ENCODE data around the gene ZNF618. TPM values are rescaled to one million over a fixed set of nuclear protein-coding genes. Genes with fewer than 3 reads are reported as not detected.

Gene ZNF618
- total RNA-seq, 2 donors from 2014 or later = 0.04 TPM; not detected in 1

DNA sequence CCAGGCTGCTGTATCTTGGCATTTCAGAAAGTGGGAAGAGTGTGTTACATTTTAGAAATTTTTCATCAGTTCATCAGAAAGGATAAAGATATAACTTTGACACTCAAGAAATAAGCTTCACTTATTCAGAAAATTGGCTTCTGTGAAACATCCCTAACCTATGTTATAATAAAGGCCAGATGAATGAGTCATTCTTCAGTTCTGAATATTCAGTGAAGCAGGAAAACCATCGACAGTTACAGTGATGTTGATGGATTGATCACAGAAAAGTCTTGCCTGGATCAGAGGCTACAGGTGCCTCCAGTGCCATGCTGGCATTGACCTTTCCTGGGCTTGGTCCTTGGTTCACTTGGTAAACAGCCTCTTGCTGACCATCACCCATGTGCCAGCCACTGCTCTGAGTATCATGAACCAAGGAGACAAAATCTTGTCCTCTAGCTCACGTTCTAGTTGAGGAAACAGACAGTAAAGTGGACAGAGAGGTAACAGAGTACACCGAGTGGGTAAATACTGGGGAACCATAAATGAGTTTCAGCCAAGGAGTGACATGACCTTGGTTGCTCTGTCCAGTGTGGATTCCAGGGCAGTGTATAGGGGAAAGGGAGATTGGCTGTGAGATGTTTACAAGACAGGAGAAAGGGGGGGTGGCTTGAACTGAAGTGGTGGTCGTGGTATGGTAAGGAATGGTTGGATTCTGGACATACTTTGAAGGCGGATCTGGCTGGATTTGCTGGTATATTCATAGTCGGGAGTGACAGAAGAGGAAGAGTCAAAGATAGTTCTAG lies 103.4 kb downstream of the ZNF618 start:
- Mint-ChIP-seq H3K4me1 (no peaks in the 10 kb centered on the region), H3K36me3 (ENCODE audit: low read depth) (no peaks in the 10 kb centered on the region), H3K9me3 (no peaks in the 10 kb centered on the region), H3K4me3 (no peak overlapping the region), H3K27me3 (no peaks in the 10 kb centered on the region), H3K27ac (no peak overlapping the region)
- ATAC-seq (replicated peaks) = no peak

DNA sequence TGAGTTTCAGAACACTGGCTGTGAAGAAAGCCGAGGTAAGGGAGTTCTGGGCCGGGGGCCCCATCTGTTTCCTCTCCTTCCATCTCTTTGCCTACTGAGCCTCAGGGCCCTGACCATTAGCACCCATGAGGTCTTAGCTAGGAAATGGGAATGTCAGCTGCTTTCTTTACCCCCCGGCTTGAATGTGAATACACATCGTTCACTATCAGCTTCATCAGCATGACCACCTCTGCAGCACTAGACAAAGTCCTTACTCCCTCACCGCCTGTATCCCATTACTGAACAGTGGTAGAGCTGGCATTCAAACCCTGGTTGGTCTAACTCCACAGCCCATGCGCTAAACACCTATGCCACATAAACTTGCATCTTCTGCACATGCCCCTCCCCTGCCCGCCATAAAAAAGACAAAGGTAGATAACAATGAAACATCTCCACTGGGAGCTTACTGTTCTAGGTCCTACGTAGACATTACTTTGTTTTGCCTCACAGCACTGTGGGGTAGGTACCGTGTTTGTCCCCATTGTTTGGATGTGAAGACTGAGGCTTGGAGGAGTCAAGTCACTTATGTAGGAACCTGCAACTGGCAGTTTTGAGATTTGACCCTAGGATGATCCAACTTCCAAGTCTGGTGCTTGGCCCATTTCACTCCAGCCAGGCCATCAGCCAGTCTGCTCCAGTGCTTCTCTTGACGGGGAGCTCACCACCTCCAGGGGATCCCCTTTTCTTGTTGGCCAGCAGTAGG lies 108.7 kb downstream of the ZNF618 start:
- H3K9me3 Mint-ChIP-seq = no peaks in the 10 kb centered on the region
- no peaks in the 10 kb centered on the region for H3K27me3 Mint-ChIP-seq
- no peak for ATAC-seq (replicated peaks)
- no peaks in the 10 kb centered on the region for H3K4me1 Mint-ChIP-seq
- no peaks in the 10 kb centered on the region for H3K36me3 Mint-ChIP-seq (ENCODE audit: low read depth)
- H3K4me3 Mint-ChIP-seq = no peak overlapping the region
- no peak overlapping the region for H3K27ac Mint-ChIP-seq

DNA sequence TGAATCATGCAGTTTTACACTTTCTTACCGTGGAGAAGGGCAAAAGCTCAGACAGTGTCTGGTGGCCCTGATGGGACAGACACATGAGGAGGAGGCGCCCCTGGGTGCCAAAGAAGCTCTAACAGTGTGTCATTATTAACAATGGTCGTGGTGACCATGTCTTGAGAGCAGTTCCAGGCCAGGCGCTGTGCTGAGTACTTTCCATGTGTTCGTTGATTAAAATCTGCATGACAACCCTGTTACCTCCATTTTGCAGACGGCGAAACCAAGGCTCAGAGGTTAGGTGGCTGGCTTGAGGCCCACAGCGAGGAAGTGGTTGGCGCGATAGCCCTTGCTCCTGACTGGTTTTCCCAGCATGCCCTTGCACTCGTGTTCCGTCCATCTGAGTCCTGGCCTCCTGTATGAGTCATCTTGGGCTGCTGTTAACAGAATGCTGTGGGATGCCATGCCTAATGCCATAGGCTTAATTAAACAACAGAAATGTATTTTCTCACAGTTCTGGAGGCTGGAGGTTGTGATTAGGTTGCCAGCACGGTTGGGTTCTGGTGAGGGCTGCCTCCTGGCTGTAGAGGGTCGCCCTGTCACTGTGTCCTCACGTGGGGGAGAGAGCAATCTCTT lies 110.0 kb downstream of the ZNF618 start:
- no peak overlapping the region for H3K27ac Mint-ChIP-seq

DNA sequence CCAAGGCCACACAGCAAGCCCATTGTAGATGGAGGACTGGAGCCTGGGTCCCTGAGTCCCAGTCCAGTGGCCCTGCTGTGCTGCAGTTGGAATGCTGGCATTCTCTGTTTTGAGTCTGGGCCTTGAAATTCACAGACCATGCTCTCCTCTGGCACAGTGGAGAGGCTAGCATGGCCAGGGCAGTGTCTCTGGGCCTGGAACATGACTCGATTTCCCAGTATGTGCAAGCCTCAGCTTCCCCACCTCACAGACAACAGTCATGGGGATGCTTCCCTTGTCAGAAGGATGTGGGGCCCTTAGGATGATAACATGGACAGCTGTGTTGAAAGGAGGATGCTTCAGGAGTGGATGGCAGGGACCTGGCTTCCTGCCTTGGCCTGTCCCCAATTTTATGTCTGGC lies 110.8 kb downstream of the ZNF618 start:
- Mint-ChIP-seq H3K9me3 (no peaks in the 10 kb centered on the region), H3K36me3 (ENCODE audit: low read depth) (no peaks in the 10 kb centered on the region), H3K27me3 (no peaks in the 10 kb centered on the region), H3K4me3 (no peak overlapping the region), H3K27ac (no peak overlapping the region), H3K4me1 (no peaks in the 10 kb centered on the region)
- no peak for ATAC-seq (replicated peaks)

More for the DNA sequence above, 110.0 kb downstream of the ZNF618 start:
- Mint-ChIP-seq H3K27me3 (no peaks in the 10 kb centered on the region), H3K36me3 (ENCODE audit: low read depth) (no peaks in the 10 kb centered on the region), H3K9me3 (no peaks in the 10 kb centered on the region), H3K4me1 (no peaks in the 10 kb centered on the region), H3K4me3 (no peak overlapping the region)
- no peak for ATAC-seq (replicated peaks)

DNA sequence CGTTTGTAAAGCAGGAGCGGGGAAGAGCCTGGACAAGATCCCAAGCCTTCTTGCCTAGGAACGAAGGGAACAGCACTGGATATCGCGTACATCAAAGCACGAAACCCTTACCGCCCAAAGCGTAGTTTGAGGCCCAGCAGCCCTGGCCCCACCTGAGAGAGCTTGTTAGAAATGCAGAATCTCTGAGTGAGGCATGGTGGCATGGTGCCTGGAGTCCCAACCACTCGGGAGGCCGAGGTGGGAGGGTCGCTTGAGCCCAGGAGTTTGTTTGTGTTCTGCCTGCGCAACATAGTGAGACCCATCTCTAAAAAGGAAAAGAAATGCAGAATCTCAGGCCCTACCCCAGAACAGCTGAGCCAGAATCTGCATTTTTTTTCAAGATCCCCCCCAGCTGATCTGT lies 111.4 kb downstream of the ZNF618 start:
- no peaks in the 10 kb centered on the region for H3K4me1 Mint-ChIP-seq
- no peak for ATAC-seq (replicated peaks)
- no peak overlapping the region for H3K4me3 Mint-ChIP-seq
- H3K27ac Mint-ChIP-seq = no peak overlapping the region
- no peaks in the 10 kb centered on the region for H3K27me3 Mint-ChIP-seq
- H3K36me3 Mint-ChIP-seq (ENCODE audit: low read depth) = no peaks in the 10 kb centered on the region
- H3K9me3 Mint-ChIP-seq = no peaks in the 10 kb centered on the region

DNA sequence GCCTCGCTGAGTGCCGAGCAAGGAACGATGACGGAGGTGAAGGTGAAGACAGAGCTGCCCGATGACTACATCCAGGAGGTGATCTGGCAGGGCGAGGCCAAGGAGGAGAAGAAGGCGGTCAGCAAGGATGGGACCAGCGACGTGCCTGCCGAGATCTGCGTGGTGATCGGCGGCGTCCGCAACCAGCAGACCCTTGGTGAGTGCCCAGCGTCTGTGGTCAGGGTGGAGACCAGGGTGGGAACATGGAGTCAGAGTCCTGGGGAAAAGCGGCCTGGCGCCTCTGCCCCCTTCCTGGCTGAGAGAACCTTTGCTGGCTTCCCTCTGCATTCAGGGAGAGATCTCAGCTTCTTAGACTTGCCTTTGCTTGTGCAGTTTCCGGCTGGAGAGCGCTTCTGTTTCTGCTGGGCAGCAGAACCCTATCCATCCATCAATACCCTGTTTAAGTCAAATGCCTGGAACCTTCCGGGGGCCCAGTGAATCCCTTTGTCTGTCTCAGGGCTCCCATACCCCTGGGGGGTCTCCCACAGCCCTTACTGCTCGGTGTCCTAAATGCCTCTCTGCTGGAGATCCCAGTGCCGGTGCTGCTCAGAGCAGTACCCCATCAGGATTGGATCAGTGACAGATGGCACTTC lies 112.4 kb downstream of the ZNF618 start:
- H3K9me3 Mint-ChIP-seq = no peaks in the 10 kb centered on the region
- no peaks in the 10 kb centered on the region for H3K27me3 Mint-ChIP-seq
- ATAC-seq (replicated peaks) = no peak
- H3K27ac Mint-ChIP-seq = no peak overlapping the region
- no peak overlapping the region for H3K4me3 Mint-ChIP-seq
- H3K4me1 Mint-ChIP-seq = no peaks in the 10 kb centered on the region
- no peaks in the 10 kb centered on the region for H3K36me3 Mint-ChIP-seq (ENCODE audit: low read depth)

DNA sequence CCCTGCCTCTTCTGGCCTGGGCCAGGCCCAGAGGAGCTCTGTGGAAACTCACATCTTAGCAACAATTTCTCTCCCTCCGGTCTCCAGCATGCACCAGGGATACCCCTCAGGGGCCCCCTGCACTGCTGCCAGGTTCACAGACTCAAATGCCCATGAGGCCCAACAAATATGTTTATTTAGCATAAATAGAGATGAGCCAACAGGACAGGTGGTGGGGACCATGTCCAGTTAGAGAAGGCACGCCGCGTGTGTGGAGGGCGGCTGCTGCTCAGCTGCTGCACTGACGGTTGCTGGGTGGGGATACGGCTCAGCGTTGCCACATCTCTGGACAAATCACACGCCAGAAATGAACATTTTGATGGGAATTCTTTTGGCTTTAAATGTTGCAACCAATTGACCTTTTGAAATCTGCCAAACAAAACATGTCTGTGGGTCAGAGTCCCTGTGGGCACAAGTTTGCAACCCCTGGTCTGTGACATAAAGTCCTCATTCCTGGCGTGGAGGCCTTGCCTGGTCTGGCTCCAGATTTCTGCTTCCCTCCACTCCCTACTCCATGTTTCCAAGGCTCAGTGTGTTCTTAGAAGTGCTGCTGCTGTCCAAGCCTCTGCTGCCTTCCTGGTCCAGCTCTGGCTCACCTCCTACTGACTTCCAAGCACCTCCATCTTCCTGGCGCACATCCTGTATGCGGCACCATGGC lies 113.1 kb downstream of the ZNF618 start:
- no peak overlapping the region for H3K27ac Mint-ChIP-seq
- H3K4me1 Mint-ChIP-seq = no peaks in the 10 kb centered on the region
- H3K27me3 Mint-ChIP-seq = peaks cover 3% of the 10 kb centered on the region
- no peaks in the 10 kb centered on the region for H3K36me3 Mint-ChIP-seq (ENCODE audit: low read depth)
- H3K4me3 Mint-ChIP-seq = no peak overlapping the region
- no peaks in the 10 kb centered on the region for H3K9me3 Mint-ChIP-seq
- ATAC-seq (replicated peaks) = no peak

DNA sequence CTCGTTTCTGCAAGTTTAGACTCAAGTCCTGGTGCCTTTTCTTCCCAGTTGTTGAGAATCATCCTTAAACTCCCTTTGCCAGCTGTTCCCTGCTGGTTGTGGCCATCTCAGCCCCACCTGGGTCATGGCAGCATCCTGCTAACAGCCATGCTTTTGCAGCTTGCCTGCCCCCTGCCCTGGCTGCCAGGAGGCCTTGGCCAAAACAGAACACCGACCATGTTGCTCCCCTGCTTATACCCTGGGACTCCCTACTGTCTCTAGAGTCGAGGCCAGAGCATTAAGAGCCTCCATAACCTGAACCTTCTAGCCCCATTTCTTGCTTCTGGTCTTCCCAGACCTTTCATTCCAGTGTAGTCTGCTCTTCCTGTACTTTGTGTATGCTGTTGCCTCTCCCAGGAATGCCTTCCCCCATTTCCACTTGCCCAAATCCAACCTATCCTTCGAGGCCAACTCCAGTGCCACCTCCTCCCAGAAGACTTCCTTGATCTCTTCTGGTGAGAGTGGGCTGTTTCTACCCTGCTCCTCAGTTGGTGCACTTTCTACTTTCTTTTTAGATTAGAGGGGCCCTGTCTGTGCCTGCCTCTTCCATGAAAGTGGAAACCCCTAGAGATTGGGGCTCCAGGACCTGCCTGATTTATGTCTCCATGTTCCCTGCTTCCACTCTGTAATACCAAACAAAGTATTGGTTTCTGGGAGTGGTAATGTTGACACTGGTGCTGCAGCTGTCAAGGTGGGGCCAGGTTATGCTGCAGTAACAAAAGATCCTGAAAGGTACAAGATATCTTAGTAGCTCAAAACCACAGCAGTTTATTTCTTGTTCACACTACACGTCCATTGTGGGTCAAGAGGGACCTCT lies 113.8 kb downstream of the ZNF618 start:
- Mint-ChIP-seq H3K4me1 (no peaks in the 10 kb centered on the region), H3K36me3 (ENCODE audit: low read depth) (no peaks in the 10 kb centered on the region), H3K4me3 (no peak overlapping the region), H3K27me3 (peaks cover 3% of the 10 kb centered on the region), H3K27ac (no peak overlapping the region), H3K9me3 (no peaks in the 10 kb centered on the region)
- ATAC-seq (replicated peaks) = no peak

DNA sequence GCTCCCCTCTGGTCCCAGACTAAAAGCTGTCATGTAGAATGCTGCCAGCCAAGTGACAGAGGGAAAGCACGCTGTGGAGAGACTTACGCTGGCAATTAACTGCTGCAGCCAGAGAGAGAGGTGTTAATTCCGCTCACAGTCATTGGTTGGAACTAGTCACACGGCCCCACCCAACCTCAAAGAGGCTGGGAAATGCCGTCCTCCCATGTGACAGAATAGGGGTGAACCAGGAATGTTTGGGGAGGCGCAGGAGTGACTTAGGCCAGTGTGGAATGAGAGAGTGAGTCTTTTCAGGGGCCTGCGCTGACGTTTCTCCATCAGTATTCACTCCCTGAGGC lies 114.4 kb downstream of the ZNF618 start:
- Mint-ChIP-seq H3K27me3 (peaks cover 3% of the 10 kb centered on the region), H3K27ac (no peak overlapping the region), H3K9me3 (no peaks in the 10 kb centered on the region), H3K4me1 (no peaks in the 10 kb centered on the region), H3K4me3 (no peak overlapping the region), H3K36me3 (ENCODE audit: low read depth) (no peaks in the 10 kb centered on the region)
- ATAC-seq (replicated peaks) = no peak

DNA sequence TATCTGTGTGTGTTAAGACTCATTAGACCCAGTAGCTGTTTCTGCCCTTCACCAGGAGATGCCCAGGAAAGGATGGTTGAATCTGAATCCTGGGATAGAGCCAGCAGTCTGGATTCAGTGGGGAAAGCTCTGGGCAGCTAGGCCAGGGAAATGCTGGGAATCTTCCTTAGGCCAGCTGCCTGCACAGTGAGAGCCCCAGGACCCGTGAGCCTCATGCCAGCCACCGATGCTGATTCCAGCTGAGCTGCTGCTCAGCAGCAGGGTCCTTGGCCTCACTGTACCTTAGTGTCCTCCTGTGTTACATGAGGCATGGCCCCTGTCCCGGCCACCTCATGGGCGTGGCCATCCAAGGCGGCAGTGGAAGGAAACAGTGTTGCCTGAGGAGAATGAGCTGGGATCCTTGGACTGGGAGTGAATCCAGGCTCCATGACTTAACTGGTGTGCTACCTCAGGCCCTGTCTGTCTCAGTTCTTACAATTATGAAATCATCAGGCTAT lies 114.9 kb downstream of the ZNF618 start:
- Mint-ChIP-seq H3K27ac (no peak overlapping the region), H3K4me3 (no peak overlapping the region), H3K9me3 (no peaks in the 10 kb centered on the region), H3K4me1 (no peaks in the 10 kb centered on the region), H3K27me3 (peaks cover 3% of the 10 kb centered on the region), H3K36me3 (ENCODE audit: low read depth) (no peaks in the 10 kb centered on the region)
- ATAC-seq (replicated peaks) = no peak

DNA sequence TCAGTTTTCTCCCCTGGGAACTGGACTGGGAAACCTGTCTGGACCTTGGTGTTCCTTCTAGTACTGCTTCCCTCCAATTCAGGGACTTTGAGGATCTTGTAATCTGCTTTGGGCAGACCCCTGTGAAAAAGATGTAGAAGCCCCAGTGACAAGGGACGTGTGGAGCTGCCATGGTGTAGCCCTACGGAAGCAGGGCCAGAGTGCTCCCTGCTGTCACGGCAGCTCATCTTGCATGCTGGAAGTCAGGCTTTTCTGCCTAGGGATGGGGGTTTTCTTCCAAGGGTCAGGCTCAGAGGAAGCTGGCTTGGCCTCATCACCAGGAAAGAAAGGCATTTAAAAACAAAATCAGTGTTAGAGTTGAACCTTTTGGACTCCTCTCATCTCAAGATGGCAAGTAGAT lies 115.6 kb downstream of the ZNF618 start:
- no peak for ATAC-seq (replicated peaks)
- Mint-ChIP-seq H3K4me1 (no peaks in the 10 kb centered on the region), H3K27me3 (peaks cover 3% of the 10 kb centered on the region), H3K27ac (no peak overlapping the region), H3K4me3 (no peak overlapping the region), H3K36me3 (ENCODE audit: low read depth) (no peaks in the 10 kb centered on the region), H3K9me3 (no peaks in the 10 kb centered on the region)

DNA sequence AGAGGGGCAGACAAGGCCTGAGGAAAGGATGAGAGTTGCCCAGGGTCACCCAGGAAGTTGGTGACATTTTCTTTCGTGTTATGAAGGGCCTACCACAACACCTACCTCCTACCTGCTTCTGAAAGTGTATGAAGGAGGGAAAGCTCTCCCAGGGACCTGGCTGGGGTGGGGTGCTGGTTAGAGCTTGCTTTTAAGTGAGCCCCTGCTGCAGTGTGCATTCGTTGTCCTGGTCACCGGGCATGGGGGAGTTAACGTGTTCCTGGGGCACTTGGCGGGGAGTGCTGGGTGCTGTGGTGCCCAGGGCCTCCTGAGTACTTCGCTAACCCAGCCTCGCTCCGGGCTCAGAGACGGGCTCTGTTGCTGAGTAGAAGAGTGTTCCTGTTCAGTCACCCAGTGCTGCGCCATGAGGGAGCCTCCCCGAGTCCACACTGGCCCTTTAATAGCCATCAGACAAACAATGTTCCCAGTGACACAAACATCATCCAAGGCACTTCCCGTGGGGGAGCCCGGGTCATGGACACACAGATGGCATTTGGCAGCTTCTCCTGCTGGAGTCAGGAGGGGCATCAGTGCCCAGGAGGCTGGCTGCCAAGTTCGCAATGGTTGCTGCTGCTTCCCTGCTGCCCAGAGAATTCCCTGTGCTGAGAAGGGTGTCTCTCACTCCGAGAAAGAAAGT lies 116.3 kb downstream of the ZNF618 start:
- Mint-ChIP-seq H3K4me1 (no peaks in the 10 kb centered on the region), H3K27ac (no peak overlapping the region)

DNA sequence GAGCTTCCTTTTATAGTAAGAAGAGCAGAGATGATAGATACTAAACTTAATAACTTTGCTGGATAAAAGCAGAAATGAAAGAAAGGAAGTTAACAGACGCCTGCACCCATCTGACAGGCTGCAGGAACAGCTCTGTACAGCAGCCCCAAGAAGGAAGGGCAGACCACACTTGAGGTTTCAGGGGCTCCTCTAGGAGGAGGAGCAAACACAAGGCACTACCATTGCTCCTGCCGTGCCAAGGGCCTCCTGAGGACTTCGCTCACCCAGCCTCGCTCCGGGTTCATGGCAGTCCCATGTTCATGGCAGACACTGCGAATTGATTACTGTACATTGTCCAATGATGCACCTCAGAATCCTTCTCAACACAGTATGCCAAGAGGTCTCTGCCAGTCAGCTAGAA lies 116.9 kb downstream of the ZNF618 start:
- H3K36me3 Mint-ChIP-seq (ENCODE audit: low read depth) = no peaks in the 10 kb centered on the region
- no peak overlapping the region for H3K27ac Mint-ChIP-seq
- no peaks in the 10 kb centered on the region for H3K9me3 Mint-ChIP-seq
- H3K4me1 Mint-ChIP-seq = no peaks in the 10 kb centered on the region
- no peak for ATAC-seq (replicated peaks)
- H3K27me3 Mint-ChIP-seq = peaks cover 3% of the 10 kb centered on the region
- no peak overlapping the region for H3K4me3 Mint-ChIP-seq

More for the DNA sequence above, 116.3 kb downstream of the ZNF618 start:
- Mint-ChIP-seq H3K9me3 (no peaks in the 10 kb centered on the region), H3K27me3 (peaks cover 3% of the 10 kb centered on the region), H3K4me3 (no peak overlapping the region), H3K36me3 (ENCODE audit: low read depth) (no peaks in the 10 kb centered on the region)
- no peak for ATAC-seq (replicated peaks)
